GM12892 (cell line): Measurements from ENCODE around the gene ACTG1.
A peak's percentile ranks its signal among the peaks of the same experiment; 100 is the strongest.

Experiments used
- DNase-seq: peaks from one replicate; pipeline ENCODE4 v3.0.0; 2011; ENCODE audit not compliant: insufficient read length
- FAIRE-seq: peaks from 2 replicates; lab custom pipeline; 2011; peaks lifted over from hg19 to GRCh38; lab: Jason Lieb, UNC
- POLR2A ChIP-seq: IDR thresholded peaks from 2 replicates; pipeline ENCODE4 v1.6.1; 2011; ENCODE audit warnings: low read depth, low read length, control low read depth
- POLR2AphosphoS5 ChIP-seq: IDR thresholded peaks from 2 replicates; pipeline ENCODE4 v1.6.1; 2011; ENCODE audit warnings: low read depth, low read length, control low read depth
- TAF1 ChIP-seq: IDR thresholded peaks from 2 replicates; pipeline ENCODE4 v1.6.1; 2011; ENCODE audit warnings: low read depth, mild to moderate bottlenecking, control low read depth, low read length, borderline replicate concordance

The ACTG1 gene

GRCh38 chr17:81493198-81494038, 19.2 kb downstream of the ACTG1 start:
- FAIRE-seq (no peak), DNase-seq (no peak)
- TF ChIP-seq POLR2A, result no peak
- TF ChIP-seq TAF1, result no peak
- no peak for TF ChIP-seq POLR2AphosphoS5

DNA sequence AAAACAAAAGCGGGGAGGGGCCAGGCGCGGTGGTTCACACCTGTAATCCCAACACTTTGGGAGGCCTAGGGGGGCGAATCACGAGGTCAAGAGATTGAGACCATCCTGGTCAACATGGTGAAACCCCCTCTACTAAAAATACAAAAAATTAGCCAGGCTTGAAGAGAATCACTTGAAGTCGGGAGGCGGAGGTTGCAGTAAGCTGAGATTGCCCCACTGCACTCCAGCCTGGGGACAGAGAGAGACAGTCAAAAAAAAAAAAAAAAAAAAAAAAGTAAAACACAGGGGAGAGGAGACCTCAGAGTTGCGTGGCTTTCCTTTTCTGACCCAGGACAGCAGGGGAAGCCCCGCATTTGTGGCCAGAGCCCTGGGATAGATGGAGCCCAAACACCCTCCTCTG, 19.9 kb downstream of the ACTG1 start:
- FAIRE-seq, result no peak
- no peak for DNase-seq
- no peak for TF ChIP-seq TAF1
- no peak for TF ChIP-seq POLR2A
- TF ChIP-seq POLR2AphosphoS5, result no peak

- DNase-seq, result no peak
- no peak for TF ChIP-seq TAF1
- no peak for TF ChIP-seq POLR2AphosphoS5
- TF ChIP-seq POLR2A, result no peak
- FAIRE-seq, result no peak
Measured at GRCh38 chr17:81492202-81492601, 20.4 kb downstream of the ACTG1 start.

DNA sequence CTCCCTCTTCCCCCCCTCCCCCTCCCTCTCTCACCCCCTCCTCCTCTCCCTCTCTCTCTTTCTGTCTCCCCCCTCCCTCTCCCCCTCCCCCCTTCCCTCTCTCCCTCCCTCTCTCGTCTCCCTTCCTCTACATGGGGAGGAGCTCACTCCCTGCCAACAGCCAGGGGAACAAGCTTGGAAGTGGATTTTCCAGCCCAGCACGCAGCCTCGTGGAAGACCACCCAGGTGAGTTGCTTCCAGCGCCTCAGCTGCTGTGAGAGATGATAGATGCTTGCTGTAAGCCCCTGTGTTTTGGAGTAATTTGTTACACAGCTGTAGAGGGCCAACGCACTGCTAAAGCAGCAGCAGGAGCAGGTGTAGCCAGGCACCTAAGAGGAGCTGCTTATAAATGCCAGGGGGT, 20.8 kb downstream of the ACTG1 start:
- DNase-seq, result no peak
- TF ChIP-seq POLR2AphosphoS5 (no peak), POLR2A (no peak), TAF1 (no peak)
- FAIRE-seq, result no peak

DNA sequence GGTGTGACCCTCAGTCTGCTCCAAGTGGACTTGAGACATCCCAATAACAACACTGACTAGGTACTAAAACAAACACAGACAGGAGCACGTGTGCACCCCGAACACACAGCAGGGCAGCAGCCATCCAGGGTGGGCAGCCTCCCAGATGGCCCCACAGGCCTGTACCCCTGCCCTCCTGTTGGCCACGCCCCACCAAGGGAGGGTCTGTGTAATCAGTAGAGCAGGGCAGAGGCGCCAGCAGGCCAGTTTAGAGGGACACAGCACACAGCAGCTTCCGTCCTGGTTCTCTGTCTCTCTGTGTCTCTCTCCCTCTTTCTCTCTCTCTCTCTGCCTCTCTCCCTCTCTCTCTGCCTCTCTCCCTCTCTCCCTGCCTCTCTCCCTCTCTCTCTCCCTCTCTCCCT, 21.4 kb downstream of the ACTG1 start:
- DNase-seq (no peak), FAIRE-seq (no peak)
- no peak for TF ChIP-seq POLR2A
- no peak for TF ChIP-seq TAF1
- TF ChIP-seq POLR2AphosphoS5, result no peak

DNA sequence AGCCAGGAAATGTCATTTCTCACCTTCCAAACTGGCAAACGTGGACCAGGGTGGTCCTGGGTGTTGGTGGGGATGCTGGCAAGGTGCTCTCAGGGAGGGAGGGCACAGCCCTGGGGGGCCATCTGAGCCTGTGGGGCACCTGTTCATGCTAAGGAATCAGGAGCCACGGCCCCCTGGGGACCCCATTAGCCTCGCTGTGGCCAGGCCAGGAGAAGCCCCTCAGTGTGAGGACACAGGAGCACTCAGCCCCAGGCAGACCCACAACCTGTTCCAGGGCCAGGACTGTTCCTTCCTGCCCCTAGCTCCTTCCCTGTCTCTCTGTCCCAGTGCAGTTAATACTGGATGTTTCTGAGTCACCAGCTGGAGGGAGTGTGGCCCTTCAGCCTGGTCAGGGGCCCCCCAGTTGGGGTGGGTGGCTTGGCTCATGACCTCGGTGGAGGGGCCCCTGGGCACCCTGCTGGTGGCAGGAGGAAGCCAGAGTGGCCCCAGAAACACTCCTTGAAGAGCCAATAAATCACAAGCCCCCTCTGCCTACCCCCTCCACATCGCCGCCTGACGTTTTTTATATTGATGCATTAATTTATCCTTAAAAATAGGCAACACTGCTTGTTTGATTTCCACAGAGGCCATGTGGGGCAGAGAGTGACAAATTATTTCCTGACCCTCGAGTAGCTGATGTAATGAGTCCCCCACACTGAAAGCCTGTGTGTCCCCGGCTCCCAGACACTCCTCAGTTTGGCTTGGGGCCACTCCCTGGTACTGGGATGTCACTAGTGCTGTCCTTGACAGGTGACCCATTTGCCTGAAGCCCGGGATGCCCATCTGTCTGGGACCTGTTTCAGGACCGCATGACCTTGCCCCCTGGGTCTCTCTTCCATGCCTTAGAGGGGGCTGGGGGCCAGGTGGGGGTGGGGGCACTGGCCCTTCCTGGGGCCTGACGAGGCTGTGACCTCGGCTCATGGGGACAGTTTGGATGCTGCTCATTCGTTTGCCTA, 22.3 kb downstream of the ACTG1 start:
- TF ChIP-seq TAF1 (no peak), POLR2AphosphoS5 (no peak), POLR2A (no peak)
- no peak for FAIRE-seq
- no peak for DNase-seq

DNA sequence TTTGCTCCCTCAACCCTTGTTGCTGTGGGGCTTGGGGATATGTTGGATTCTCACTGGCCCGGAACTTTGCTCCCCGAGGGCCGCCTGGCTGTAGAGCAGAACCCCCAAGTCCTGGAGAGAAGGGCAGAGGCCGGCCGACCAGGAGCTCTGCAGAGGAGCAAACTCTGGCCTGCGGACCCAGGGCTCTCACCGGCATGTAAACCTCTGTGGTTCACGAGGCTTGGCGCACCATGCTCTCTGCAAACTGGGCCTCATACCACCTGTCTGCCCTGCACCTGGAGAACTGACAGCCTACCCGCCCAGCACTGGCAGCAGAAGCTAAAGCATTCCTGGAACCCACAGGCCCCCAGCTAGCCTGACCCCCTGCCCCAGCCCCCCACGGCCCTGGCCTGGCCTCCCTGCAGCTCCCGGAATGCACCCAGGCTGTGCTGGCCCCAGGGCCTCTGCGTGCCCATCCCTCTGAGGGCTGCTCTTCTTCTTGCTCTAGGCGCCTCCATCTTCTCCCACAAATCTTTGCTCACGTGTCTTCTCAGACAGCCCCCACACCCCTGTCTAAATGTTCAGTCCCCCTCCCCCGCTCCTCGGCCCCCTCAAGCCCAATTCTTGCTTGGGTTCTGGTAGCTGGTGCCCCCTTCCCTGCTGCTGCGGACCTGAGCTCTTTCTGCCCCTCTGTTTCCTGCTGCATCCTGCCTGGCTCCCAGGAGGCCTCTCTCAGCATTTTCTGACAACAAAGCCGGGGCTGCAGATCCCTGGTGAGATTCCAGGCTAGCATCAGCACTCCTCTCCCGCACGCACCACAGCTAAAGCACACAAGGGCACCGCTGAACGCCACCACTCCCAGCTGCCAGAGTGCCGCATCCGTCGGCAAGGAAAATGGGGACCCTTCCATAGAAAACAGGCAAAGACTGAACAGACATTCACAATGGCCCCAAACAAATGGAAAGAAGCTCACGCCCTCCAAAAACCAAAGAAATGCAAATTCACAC, 23.3 kb downstream of the ACTG1 start:
- FAIRE-seq (no peak), DNase-seq (no peak)
- no peak for TF ChIP-seq POLR2AphosphoS5

DNA sequence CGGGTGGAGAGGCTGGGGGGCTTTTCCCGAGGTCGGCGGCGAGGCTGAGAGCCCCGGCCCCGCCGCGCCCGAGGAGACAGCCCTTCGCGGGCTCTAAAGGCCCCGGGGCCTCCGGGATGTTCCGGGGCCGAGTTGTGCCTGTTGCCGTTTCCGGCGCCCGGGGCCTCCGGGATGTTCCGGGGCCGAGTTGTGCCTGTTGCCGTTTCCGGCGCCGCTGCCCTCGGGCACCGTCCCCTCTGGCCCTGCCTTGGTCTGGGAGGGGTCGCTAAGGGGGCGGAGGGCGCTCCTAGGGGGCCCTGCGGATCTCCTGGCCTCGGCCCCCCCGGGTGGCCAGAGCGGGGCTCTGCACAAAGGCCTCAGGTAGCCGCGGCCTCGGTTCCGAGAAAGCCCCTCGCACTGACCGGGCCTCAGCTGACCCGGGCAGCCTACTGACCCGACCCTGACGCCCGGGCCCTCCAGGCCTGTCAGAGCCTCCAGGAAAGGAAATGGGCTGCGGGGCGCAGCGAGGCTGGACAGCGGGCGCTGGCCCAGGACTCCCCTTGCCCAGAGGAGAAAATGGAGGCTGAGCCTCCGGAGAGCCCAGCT, 24.2 kb downstream of the ACTG1 start:
- DNase-seq, result no peak
- FAIRE-seq, result no peak
- TF ChIP-seq POLR2AphosphoS5 (no peak), TAF1 (no peak), POLR2A (no peak)

DNA sequence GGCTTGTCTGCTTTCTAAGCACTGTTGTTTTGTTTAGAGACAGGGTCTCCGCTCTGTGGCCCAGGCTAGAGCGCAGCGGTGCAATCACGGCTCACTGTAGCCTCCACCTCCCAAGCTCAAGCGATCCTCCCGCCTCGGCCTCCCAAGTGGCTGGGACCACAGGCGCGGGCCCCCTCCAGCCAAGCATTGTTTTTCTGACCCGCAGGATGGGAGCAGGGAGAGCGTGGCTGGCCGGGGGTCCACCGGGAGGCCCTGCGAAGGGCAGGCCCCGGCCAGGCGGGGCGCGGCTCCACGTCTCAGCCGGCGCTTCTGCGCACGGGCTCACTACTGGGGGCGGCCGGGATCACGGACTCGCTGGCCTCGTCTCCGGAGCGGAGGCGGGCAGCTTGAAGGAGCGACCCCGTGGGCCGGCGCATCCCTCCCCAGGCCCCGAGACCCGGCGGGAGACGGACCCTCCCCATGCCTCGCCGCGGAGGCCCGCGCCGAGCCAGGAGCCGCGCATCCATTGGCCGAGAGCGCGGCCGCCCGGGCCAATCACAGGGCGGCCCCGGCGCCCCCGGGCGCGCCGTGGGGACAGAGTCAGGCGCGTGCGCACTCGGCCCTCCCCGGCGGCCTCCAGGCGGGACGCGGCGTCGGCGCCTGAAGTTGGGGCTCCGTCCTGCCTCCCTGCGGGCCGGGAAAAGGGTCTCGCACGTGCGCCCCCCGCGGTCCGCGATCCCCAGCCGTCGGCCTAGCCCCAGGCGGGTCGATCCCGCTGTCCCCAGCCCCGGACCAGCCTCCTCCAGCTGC, 24.9 kb downstream of the ACTG1 start:
- TF ChIP-seq POLR2AphosphoS5 (no peak), POLR2A (no peak), TAF1 (no peak)
- DNase-seq, result peak; percentile 76
- FAIRE-seq, result no peak

DNA sequence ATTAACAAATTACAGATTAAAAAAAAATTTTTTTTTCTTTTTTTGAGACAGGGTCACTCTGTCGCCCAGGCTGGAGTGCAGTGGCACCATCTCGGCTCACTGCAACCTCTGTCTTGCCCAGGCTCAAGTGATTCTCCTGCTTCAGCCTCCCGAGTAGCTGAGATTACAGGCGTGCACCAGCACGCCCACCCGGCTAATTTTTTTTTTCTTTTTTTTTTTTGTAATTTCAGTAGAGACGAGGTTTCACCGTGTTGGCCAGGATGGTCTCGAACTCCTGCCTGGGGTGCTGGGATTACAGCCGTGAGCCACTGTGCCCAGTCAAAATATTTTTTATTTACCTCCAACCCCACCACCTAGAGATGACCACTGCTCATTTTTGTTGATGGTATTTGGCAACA, 25.5 kb downstream of the ACTG1 start:
- FAIRE-seq, result no peak
- no peak for TF ChIP-seq TAF1
- TF ChIP-seq POLR2A, result no peak
- TF ChIP-seq POLR2AphosphoS5, result no peak
- DNase-seq, result no peak
